22Rv1 (cell line): ENCODE data around the gene E2F8.

Experiments
- H3K27ac ChIP-seq: fragments of 450-650 bp; 2 replicates; pipeline ENCODE4 v1.5.1; 2017
- CTCF ChIP-seq: fragments of 450-650 bp; IDR thresholded peaks from 2 replicates; pipeline ENCODE4 v1.5.1; 2017; ENCODE audit warnings: mild to moderate bottlenecking
- ZFX ChIP-seq: fragments of 450-650 bp; IDR thresholded peaks from 2 replicates; pipeline ENCODE4 v1.6.1; 2017; ENCODE audit warnings: antibody characterized with exemption, borderline replicate concordance

The E2F8 gene

GRCh38 chr11:19181531-19182261, 59.0 kb downstream of the E2F8 start:
- H3K27ac ChIP-seq: no peak overlapping the region
- TF ChIP-seq CTCF (no peak), ZFX (no peak)

GRCh38 chr11:19176629-19177186, 64.0 kb downstream of the E2F8 start:
- TF ChIP-seq ZFX (no peak), CTCF (no peak)
- no peak overlapping the region for H3K27ac ChIP-seq
